ENCODE results near the gene RNF224.

Gene RNF224

GRCh38 chr9:137262909-137263285 lies 35.6 kb downstream of the RNF224 start:
- FAIRE-seq = no peak
- no peak for DNase-seq (ENCODE audit: insufficient read length, low spot score)
- TF ChIP-seq CTCF (IDR thresholded peaks at IDR 0.05; ENCODE audit: insufficient read depth, missing control alignments) = no peak

- no peak for TF ChIP-seq CTCF (IDR thresholded peaks at IDR 0.05; ENCODE audit: insufficient read depth, missing control alignments)
- no peak for FAIRE-seq
- DNase-seq (ENCODE audit: insufficient read length, low spot score) = no peak
Measured at GRCh38 chr9:137263506-137263905, 36.2 kb downstream of the RNF224 start.

- FAIRE-seq (no peak), DNase-seq (ENCODE audit: insufficient read length, low spot score) (no peak)
- TF ChIP-seq CTCF (IDR thresholded peaks at IDR 0.05; ENCODE audit: insufficient read depth, missing control alignments) = no peak
Measured at GRCh38 chr9:137264067-137264466, 36.8 kb downstream of the RNF224 start.

GRCh38 chr9:137265496-137266161 lies 38.3 kb downstream of the RNF224 start:
- DNase-seq (ENCODE audit: insufficient read length, low spot score) (no peak), FAIRE-seq (no peak)
- TF ChIP-seq CTCF (IDR thresholded peaks at IDR 0.05; ENCODE audit: insufficient read depth, missing control alignments) = no peak

- no peak for DNase-seq (ENCODE audit: insufficient read length, low spot score)
- no peak for FAIRE-seq
- no peak for TF ChIP-seq CTCF (IDR thresholded peaks at IDR 0.05; ENCODE audit: insufficient read depth, missing control alignments)
Measured at GRCh38 chr9:137266162-137266527, 38.8 kb downstream of the RNF224 start.

GRCh38 chr9:137266585-137267453 lies 39.5 kb downstream of the RNF224 start:
- TF ChIP-seq CTCF (IDR thresholded peaks at IDR 0.05; ENCODE audit: insufficient read depth, missing control alignments) = no peak
- FAIRE-seq (no peak), DNase-seq (ENCODE audit: insufficient read length, low spot score) (no peak)

GRCh38 chr9:137267933-137268355 lies 40.6 kb downstream of the RNF224 start:
- FAIRE-seq (no peak), DNase-seq (ENCODE audit: insufficient read length, low spot score) (no peak)
- no peak for TF ChIP-seq CTCF (IDR thresholded peaks at IDR 0.05; ENCODE audit: insufficient read depth, missing control alignments)
